ENCODE data around the gene OR13J1. TPM values are rescaled to one million over a fixed set of nuclear protein-coding genes. Genes with fewer than 3 reads are reported as not detected.

OR13J1 gene
- total RNA-seq, 1 donor from 2014 or later = not detected

GRCh38 chr9:35882996-35883395 lies 12.8 kb upstream of the OR13J1 start:
- ATAC-seq = no peak

GRCh38 chr9:35882263-35882848 lies 12.2 kb upstream of the OR13J1 start:
- peak; percentile 98 for TF ChIP-seq CTCF (IDR thresholded peaks at IDR 0.05)
- intact Hi-C loops (cut with DNase I) = no loop called here
- Histone ChIP-seq H3K27me3 (ENCODE audit: low read depth) (no peaks in the 10 kb centered on the region), H3K36me3 (no peaks in the 10 kb centered on the region), H3K9me3 (peaks cover 4% of the 10 kb centered on the region), H3K27ac (no peak overlapping the region), H3K4me3 (no peak overlapping the region), H3K4me1 (no peaks in the 10 kb centered on the region)
- DNase-seq (peak; percentile 88), ATAC-seq (peak; percentile 86 to 88)

More at GRCh38 chr9:35882996-35883395, 12.8 kb upstream of the OR13J1 start:
- Histone ChIP-seq H3K36me3 (no peaks in the 10 kb centered on the region), H3K27me3 (ENCODE audit: low read depth) (no peaks in the 10 kb centered on the region), H3K4me3 (no peak overlapping the region), H3K4me1 (no peaks in the 10 kb centered on the region), H3K27ac (no peak overlapping the region), H3K9me3 (no peaks in the 10 kb centered on the region)
- TF ChIP-seq CTCF (IDR thresholded peaks at IDR 0.05) = no peak
- intact Hi-C loops (cut with DNase I) = no loop called here
- DNase-seq = no peak

GRCh38 chr9:35872505-35872904 lies 2.3 kb upstream of the OR13J1 start:
- Histone ChIP-seq H3K27me3 (ENCODE audit: low read depth) (peaks cover 2% of the 10 kb centered on the region), H3K4me1 (no peaks in the 10 kb centered on the region), H3K4me3 (no peak overlapping the region), H3K27ac (no peak overlapping the region), H3K9me3 (peaks cover 5% of the 10 kb centered on the region), H3K36me3 (no peaks in the 10 kb centered on the region)
- no peak for DNase-seq
- TF ChIP-seq CTCF (IDR thresholded peaks at IDR 0.05) = no peak
- ATAC-seq = no peak
- intact Hi-C loops (cut with DNase I) = no loop called here

- no peak for DNase-seq
These were observed 1.3 kb upstream of the OR13J1 start for GRCh38 chr9:35871545-35871944.

GRCh38 chr9:35869621-35870216 lies 482 bp downstream of the OR13J1 start:
- Histone ChIP-seq H3K4me1 (no peaks in the 10 kb centered on the region), H3K9me3 (no peaks in the 10 kb centered on the region), H3K36me3 (no peaks in the 10 kb centered on the region), H3K4me3 (no peak overlapping the region), H3K27me3 (ENCODE audit: low read depth) (peaks cover 6% of the 10 kb centered on the region), H3K27ac (no peak overlapping the region)
- no peak for TF ChIP-seq CTCF (IDR thresholded peaks at IDR 0.05)
- intact Hi-C loops (cut with DNase I) = no loop called here
- no peak for DNase-seq
- ATAC-seq = no peak

More at GRCh38 chr9:35871545-35871944, 1.3 kb upstream of the OR13J1 start:
- Histone ChIP-seq H3K9me3 (no peaks in the 10 kb centered on the region), H3K4me1 (no peaks in the 10 kb centered on the region), H3K36me3 (no peaks in the 10 kb centered on the region), H3K4me3 (no peak overlapping the region), H3K27ac (no peak overlapping the region), H3K27me3 (ENCODE audit: low read depth) (peaks cover 6% of the 10 kb centered on the region)
- no peak for TF ChIP-seq CTCF (IDR thresholded peaks at IDR 0.05)
- intact Hi-C loops (cut with DNase I) = no loop called here
- no peak for ATAC-seq

All from lower lobe of right lung (tissue), 2 donors.